ENCODE data around the gene PLXNA2.

The PLXNA2 gene

GRCh38 chr1:208212893-208213292 is 31.3 kb downstream of the PLXNA2 start:
- no CpG with 5 or more reads among the region's 1 CpG for WGBS, 2 experiments (ENCODE audit: insufficient coverage in 2 of 2)
- H3K36me3 ChIP-seq (ENCODE audit: control insufficient read depth, insufficient read depth, low read length), result peaks cover 79% of the 10 kb centered on the region
- H3K4me1 ChIP-seq (ENCODE audit: control insufficient read depth, insufficient read depth, low read length, poor library complexity, severe bottlenecking), result peaks cover 80% of the 10 kb centered on the region
- no peak overlapping the region for H3K4me3 ChIP-seq (ENCODE audit: extremely low read depth, insufficient read depth, low read length, poor library complexity, severe bottlenecking)
- no peaks in the 10 kb centered on the region for H3K9me3 ChIP-seq (ENCODE audit: control insufficient read depth, low read length)
- H3K27ac ChIP-seq (ENCODE audit: low read depth, low read length, severe bottlenecking), result no peak overlapping the region

GRCh38 chr1:208211921-208212843 is 32.0 kb downstream of the PLXNA2 start:
- Histone ChIP-seq H3K4me1 (ENCODE audit: control insufficient read depth, insufficient read depth, low read length, poor library complexity, severe bottlenecking) (peaks cover 80% of the 10 kb centered on the region), H3K27ac (ENCODE audit: low read depth, low read length, severe bottlenecking) (peak overlapping the region; percentile 6), H3K4me3 (ENCODE audit: extremely low read depth, insufficient read depth, low read length, poor library complexity, severe bottlenecking) (no peak overlapping the region), H3K36me3 (ENCODE audit: control insufficient read depth, insufficient read depth, low read length) (peaks cover 75% of the 10 kb centered on the region), H3K9me3 (ENCODE audit: control insufficient read depth, low read length) (no peaks in the 10 kb centered on the region)
- 89 to 90% methylated on average over 5 of the region's 8 CpGs for WGBS, 2 experiments (ENCODE audit: insufficient coverage in 2 of 2)

GRCh38 chr1:208209896-208210589 is 34.1 kb downstream of the PLXNA2 start:
- no peak overlapping the region for H3K4me3 ChIP-seq (ENCODE audit: extremely low read depth, insufficient read depth, low read length, poor library complexity, severe bottlenecking)
- H3K27ac ChIP-seq (ENCODE audit: low read depth, low read length, severe bottlenecking), result no peak overlapping the region
- H3K4me1 ChIP-seq (ENCODE audit: control insufficient read depth, insufficient read depth, low read length, poor library complexity, severe bottlenecking), result peaks cover 79% of the 10 kb centered on the region
- no peaks in the 10 kb centered on the region for H3K9me3 ChIP-seq (ENCODE audit: control insufficient read depth, low read length)
- WGBS, 2 experiments (ENCODE audit: insufficient coverage in 2 of 2), result 92 to 95% methylated on average over 5 to 6 of the region's 9 CpGs
- H3K36me3 ChIP-seq (ENCODE audit: control insufficient read depth, insufficient read depth, low read length), result peaks cover 72% of the 10 kb centered on the region

- 89 to 100% methylated on average over 2 of the region's 3 CpGs for WGBS, 2 experiments (ENCODE audit: insufficient coverage in 2 of 2)
- no peak overlapping the region for H3K27ac ChIP-seq (ENCODE audit: low read depth, low read length, severe bottlenecking)
- H3K36me3 ChIP-seq (ENCODE audit: control insufficient read depth, insufficient read depth, low read length), result peaks cover 71% of the 10 kb centered on the region
- peaks cover 79% of the 10 kb centered on the region for H3K4me1 ChIP-seq (ENCODE audit: control insufficient read depth, insufficient read depth, low read length, poor library complexity, severe bottlenecking)
- H3K4me3 ChIP-seq (ENCODE audit: extremely low read depth, insufficient read depth, low read length, poor library complexity, severe bottlenecking), result no peak overlapping the region
- H3K9me3 ChIP-seq (ENCODE audit: control insufficient read depth, low read length), result no peaks in the 10 kb centered on the region
Measured at GRCh38 chr1:208209286-208209685, 34.9 kb downstream of the PLXNA2 start.

GRCh38 chr1:208208132-208208487 is 36.1 kb downstream of the PLXNA2 start:
- no peaks in the 10 kb centered on the region for H3K9me3 ChIP-seq (ENCODE audit: control insufficient read depth, low read length)
- H3K4me1 ChIP-seq (ENCODE audit: control insufficient read depth, insufficient read depth, low read length, poor library complexity, severe bottlenecking), result peaks cover 79% of the 10 kb centered on the region
- H3K4me3 ChIP-seq (ENCODE audit: extremely low read depth, insufficient read depth, low read length, poor library complexity, severe bottlenecking), result no peak overlapping the region
- H3K27ac ChIP-seq (ENCODE audit: low read depth, low read length, severe bottlenecking), result peak overlapping the region; percentile 82
- H3K36me3 ChIP-seq (ENCODE audit: control insufficient read depth, insufficient read depth, low read length), result peaks cover 67% of the 10 kb centered on the region

GRCh38 chr1:208207388-208208131 is 36.6 kb downstream of the PLXNA2 start:
- H3K9me3 ChIP-seq (ENCODE audit: control insufficient read depth, low read length), result no peaks in the 10 kb centered on the region
- peak overlapping the region; percentile 82 for H3K27ac ChIP-seq (ENCODE audit: low read depth, low read length, severe bottlenecking)
- H3K4me1 ChIP-seq (ENCODE audit: control insufficient read depth, insufficient read depth, low read length, poor library complexity, severe bottlenecking), result peaks cover 83% of the 10 kb centered on the region
- WGBS, 2 experiments (ENCODE audit: insufficient coverage in 2 of 2), result 83 to 88% methylated on average over 4 to 7 of the region's 10 CpGs
- H3K4me3 ChIP-seq (ENCODE audit: extremely low read depth, insufficient read depth, low read length, poor library complexity, severe bottlenecking), result no peak overlapping the region
- peaks cover 67% of the 10 kb centered on the region for H3K36me3 ChIP-seq (ENCODE audit: control insufficient read depth, insufficient read depth, low read length)

GRCh38 chr1:208206092-208206698 is 38.0 kb downstream of the PLXNA2 start:
- H3K4me3 ChIP-seq (ENCODE audit: extremely low read depth, insufficient read depth, low read length, poor library complexity, severe bottlenecking), result no peak overlapping the region
- H3K36me3 ChIP-seq (ENCODE audit: control insufficient read depth, insufficient read depth, low read length), result peaks cover 64% of the 10 kb centered on the region
- H3K4me1 ChIP-seq (ENCODE audit: control insufficient read depth, insufficient read depth, low read length, poor library complexity, severe bottlenecking), result peaks cover 88% of the 10 kb centered on the region
- H3K27ac ChIP-seq (ENCODE audit: low read depth, low read length, severe bottlenecking), result no peak overlapping the region
- H3K9me3 ChIP-seq (ENCODE audit: control insufficient read depth, low read length), result no peaks in the 10 kb centered on the region
- 95 to 100% methylated on average over 3 to 5 of the region's 5 CpGs for WGBS, 2 experiments (ENCODE audit: insufficient coverage in 2 of 2)

GRCh38 chr1:208205216-208206013 is 38.8 kb downstream of the PLXNA2 start:
- 94 to 98% methylated on average over 3 to 5 of the region's 5 CpGs for WGBS, 2 experiments (ENCODE audit: insufficient coverage in 2 of 2)
- no peak overlapping the region for H3K4me3 ChIP-seq (ENCODE audit: extremely low read depth, insufficient read depth, low read length, poor library complexity, severe bottlenecking)
- no peak overlapping the region for H3K27ac ChIP-seq (ENCODE audit: low read depth, low read length, severe bottlenecking)
- H3K9me3 ChIP-seq (ENCODE audit: control insufficient read depth, low read length), result no peaks in the 10 kb centered on the region
- peaks cover 57% of the 10 kb centered on the region for H3K36me3 ChIP-seq (ENCODE audit: control insufficient read depth, insufficient read depth, low read length)
- H3K4me1 ChIP-seq (ENCODE audit: control insufficient read depth, insufficient read depth, low read length, poor library complexity, severe bottlenecking), result peaks cover 92% of the 10 kb centered on the region

GRCh38 chr1:208204779-208205178 is 39.4 kb downstream of the PLXNA2 start:
- H3K27ac ChIP-seq (ENCODE audit: low read depth, low read length, severe bottlenecking), result no peak overlapping the region
- no peak overlapping the region for H3K4me3 ChIP-seq (ENCODE audit: extremely low read depth, insufficient read depth, low read length, poor library complexity, severe bottlenecking)
- H3K4me1 ChIP-seq (ENCODE audit: control insufficient read depth, insufficient read depth, low read length, poor library complexity, severe bottlenecking), result peaks cover 89% of the 10 kb centered on the region
- H3K36me3 ChIP-seq (ENCODE audit: control insufficient read depth, insufficient read depth, low read length), result peaks cover 59% of the 10 kb centered on the region
- H3K9me3 ChIP-seq (ENCODE audit: control insufficient read depth, low read length), result no peaks in the 10 kb centered on the region
- 80 to 81% methylated on average over 2 of the region's 2 CpGs for WGBS, 2 experiments (ENCODE audit: insufficient coverage in 2 of 2)
